GM06990 (cell line): Measurements from ENCODE around the gene AGBL4.

Source experiments
- DNase-seq: peaks from one replicate; pipeline ENCODE4 v3.0.0-alpha.2; 2011; ENCODE audit not compliant: insufficient read length; ENCODE audit errors: extremely low read depth
- H3K27me3 ChIP-seq: replicated peaks from 2 replicates; pipeline ENCODE4 v1.6.0; 2011; ENCODE audit warnings: low read length; ENCODE audit not compliant: control insufficient read depth, insufficient read depth
- H3K36me3 ChIP-seq: 2 replicates; pipeline ENCODE4 v1.5.1; 2011; ENCODE audit warnings: low read length; ENCODE audit not compliant: control insufficient read depth, insufficient read depth
- H3K4me3 ChIP-seq: replicated peaks from 2 replicates; pipeline ENCODE4 v1.5.1; 2011; ENCODE audit warnings: low read depth, mild to moderate bottlenecking, control low read depth, low read length
- CTCF ChIP-seq: IDR thresholded peaks from 2 replicates; pipeline ENCODE4 v1.5.1; 2011; ENCODE audit warnings: low read length, control low read depth, mild to moderate bottlenecking, inconsistent platforms; ENCODE audit not compliant: insufficient read depth, poor library complexity, severe bottlenecking

The AGBL4 gene

GRCh38 chr1:48675251-48675650, 1348.5 kb downstream of the AGBL4 start:
- no peak overlapping the region for H3K4me3 ChIP-seq
- H3K36me3 ChIP-seq = no peaks in the 10 kb centered on the region
- no peak for TF ChIP-seq CTCF
- no peak for DNase-seq
- H3K27me3 ChIP-seq = no peaks in the 10 kb centered on the region; the same call in none of the 2 replicates

GRCh38 chr1:48674641-48675040, 1349.1 kb downstream of the AGBL4 start:
- TF ChIP-seq CTCF = no peak
- Histone ChIP-seq H3K36me3 (no peaks in the 10 kb centered on the region), H3K4me3 (no peak overlapping the region), H3K27me3 (no peaks in the 10 kb centered on the region; the same call in none of the 2 replicates)
- no peak for DNase-seq

- Histone ChIP-seq H3K27me3 (no peaks in the 10 kb centered on the region; the same call in none of the 2 replicates), H3K4me3 (no peak overlapping the region), H3K36me3 (no peaks in the 10 kb centered on the region)
- DNase-seq = no peak
- TF ChIP-seq CTCF = peak; percentile 25
Measured at GRCh38 chr1:48673332-48674105, 1350.2 kb downstream of the AGBL4 start.

- DNase-seq = no peak
- TF ChIP-seq CTCF = no peak
- no peaks in the 10 kb centered on the region for H3K36me3 ChIP-seq
- no peaks in the 10 kb centered on the region; the same call in none of the 2 replicates for H3K27me3 ChIP-seq
- H3K4me3 ChIP-seq = no peak overlapping the region
Measured at GRCh38 chr1:48671578-48671977, 1352.2 kb downstream of the AGBL4 start.

GRCh38 chr1:48670234-48671020, 1353.3 kb downstream of the AGBL4 start:
- TF ChIP-seq CTCF = no peak
- no peaks in the 10 kb centered on the region; the same call in none of the 2 replicates for H3K27me3 ChIP-seq
- no peak for DNase-seq
- H3K36me3 ChIP-seq = no peaks in the 10 kb centered on the region
- H3K4me3 ChIP-seq = no peak overlapping the region
